Right ventricle myocardium inferior (tissue), 1 donor: ENCODE data around the gene SUGCT. TPM values are rescaled to one million over a fixed set of nuclear protein-coding genes. Genes with fewer than 3 reads are reported as not detected.
A peak's percentile ranks its signal among the peaks of the same experiment; 100 is the strongest.

Experiments
- ATAC-seq: fragments of 200-7000 bp; cut with Tn5 transposase; one replicate; pipeline ENCODE4 v1.9.1; 2020; ENCODE audit warnings: mild to moderate bottlenecking, moderate library complexity
- DNase-seq: peaks from one replicate; pipeline ENCODE4 v3.0.0; 2021; ENCODE audit errors: missing footprints
- intact Hi-C: fragments of 100-400 bp; cut with DNase I; formaldehyde crosslinking; loops from one replicate; pipeline ENCODE4 v1.11.0; 2022
- total RNA-seq: library from RNA; stranded (reverse); fragmentation: NEBNext Ultra II Directional; extraction: Animal tissue kit (Norgen Biotek cat#: 25700); gene quantifications from one replicate; pipeline ENCODE4 v1.2.1, GENCODE V29; 2021
- donor health status: DM: no; HTN: yes; CAD: no; lungs with severe emphysema.

SUGCT gene
- total RNA-seq, 1 donor from 2014 or later: 4.4 TPM

DNA sequence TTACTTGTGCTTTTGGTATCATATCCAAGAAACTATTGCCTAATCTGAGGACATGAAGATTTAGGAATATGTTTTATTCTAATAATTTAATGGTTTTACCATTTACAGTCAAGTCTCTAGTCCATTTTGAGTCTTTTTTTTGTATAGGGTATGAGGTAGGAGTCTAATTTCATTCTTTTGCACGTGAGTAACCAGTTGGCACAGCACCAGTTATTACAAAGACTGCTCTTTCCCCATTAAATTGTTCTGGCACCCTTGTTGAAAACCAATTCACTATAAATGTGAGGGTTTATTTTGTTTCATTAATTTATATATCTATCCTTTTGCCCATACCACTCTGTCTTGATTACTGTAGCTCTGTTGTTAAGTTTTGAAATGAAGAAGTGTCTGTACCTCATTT is 381.6 kb downstream of the SUGCT start:
- ATAC-seq: no peak
- intact Hi-C loops: no loop called here
- no peak for DNase-seq

DNA sequence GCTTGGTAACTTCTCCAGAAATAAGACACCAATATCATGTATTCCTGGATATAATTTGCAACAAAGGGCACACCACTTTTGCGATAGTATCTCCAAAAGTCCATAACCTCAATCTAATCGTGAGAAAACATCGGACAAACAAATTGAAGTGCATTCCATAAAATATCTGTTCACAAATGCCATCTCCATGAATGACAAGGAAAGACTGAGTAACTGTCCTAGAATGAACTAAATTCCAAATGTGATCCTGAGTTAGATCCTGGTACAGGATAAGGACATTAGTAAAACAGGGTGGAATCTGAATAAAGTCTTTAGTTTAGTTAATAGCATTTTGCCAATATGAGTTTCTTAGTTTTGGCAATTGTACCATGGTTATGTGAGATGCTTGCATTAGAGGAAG is 384.2 kb downstream of the SUGCT start:
- intact Hi-C loops: no loop called here
- DNase-seq (no peak), ATAC-seq (no peak)

DNA sequence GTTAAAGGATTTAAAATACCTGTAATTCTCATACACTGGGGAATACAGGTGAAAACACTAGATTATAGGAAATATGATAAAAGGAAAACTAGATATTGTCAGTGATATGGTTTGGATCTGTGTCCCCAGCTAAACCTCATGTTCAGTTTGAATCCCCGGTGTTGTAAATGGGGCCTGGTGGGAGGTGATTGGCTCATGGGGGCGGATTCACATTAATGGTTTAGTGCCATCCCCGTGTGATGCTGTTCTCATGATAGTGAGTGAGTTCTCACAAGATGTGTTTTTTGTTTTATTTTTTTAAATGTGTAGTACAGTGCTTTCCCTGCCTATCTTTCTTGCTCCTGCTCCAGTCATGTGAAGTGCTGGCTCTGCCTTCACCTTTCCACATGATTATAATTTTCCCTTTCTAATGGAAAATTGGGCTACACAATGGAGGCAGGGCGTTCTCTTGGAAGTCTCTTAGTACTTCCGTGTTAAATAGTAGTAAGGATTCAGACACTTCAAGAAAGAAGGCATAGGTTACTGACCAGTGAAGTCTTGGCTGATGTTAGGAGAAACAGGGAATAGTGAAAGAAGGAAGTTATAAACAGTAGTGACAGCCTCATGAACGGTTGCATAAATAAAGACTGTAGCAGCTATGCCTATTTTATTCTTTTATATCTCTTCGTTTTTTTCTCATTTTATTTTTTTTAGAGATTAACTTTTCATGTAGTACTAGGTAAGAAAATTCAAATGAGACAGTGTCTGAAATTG is 386.4 kb downstream of the SUGCT start:
- no peak for ATAC-seq
- intact Hi-C loops: no loop called here

DNA sequence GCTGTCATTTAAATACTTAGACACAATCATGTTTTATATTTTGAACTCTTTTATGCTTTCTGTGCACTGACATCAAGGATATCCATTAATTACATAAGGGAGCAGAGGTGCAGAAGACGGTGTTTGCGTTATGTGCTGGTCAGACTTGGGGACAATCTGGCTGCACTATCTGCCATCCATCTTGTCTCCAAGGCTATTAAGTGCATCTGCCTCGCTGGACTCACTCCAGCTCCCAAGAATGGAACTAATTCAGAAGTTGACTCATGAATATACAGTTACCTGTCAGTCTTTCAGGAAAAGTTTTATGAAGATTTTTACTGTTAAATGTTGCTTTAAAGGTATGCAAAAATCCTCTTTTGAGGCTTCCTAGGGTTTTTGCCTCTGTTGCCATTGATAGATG is 391.0 kb downstream of the SUGCT start:
- DNase-seq (no peak), ATAC-seq (no peak)
- intact Hi-C loops: no loop called here

More for the DNA sequence above, 386.4 kb downstream of the SUGCT start:
- no peak for DNase-seq

DNA sequence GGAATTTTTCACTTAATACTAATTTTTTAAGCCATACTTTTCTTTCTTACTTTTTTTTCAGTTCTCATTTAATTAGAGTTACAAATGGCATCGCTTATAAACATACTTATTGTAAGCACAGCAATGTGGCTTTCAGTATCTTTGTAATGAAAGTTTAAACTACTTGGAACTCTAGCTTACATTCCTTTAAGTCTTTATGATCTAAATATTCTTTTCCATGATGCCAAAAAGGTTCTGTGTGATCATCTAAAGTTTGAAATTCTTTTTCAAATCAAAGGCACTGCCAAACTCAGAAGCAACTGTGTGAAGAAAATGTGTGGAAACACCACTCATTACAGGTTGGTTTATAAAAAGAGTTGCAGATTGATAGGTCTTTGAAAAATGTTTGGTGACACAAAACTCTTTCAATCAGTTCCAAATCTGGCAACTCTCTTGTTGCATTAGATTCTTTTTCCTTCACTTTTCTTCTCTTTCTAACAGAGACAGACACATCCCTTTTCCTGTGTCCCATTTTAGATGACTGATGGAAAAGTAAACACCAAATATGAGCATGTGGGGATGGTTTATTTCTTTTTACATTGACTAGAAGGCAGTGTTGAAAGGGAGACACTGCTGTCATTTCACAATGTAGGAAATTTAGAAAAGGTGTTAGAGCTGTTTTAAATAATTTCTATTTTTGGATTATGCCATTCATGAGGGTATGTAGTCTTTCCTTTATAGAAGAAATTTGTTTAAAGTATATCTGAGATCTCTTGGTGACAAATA is 392.3 kb downstream of the SUGCT start:
- intact Hi-C loops: no loop called here
- no peak for ATAC-seq
- no peak for DNase-seq

DNA sequence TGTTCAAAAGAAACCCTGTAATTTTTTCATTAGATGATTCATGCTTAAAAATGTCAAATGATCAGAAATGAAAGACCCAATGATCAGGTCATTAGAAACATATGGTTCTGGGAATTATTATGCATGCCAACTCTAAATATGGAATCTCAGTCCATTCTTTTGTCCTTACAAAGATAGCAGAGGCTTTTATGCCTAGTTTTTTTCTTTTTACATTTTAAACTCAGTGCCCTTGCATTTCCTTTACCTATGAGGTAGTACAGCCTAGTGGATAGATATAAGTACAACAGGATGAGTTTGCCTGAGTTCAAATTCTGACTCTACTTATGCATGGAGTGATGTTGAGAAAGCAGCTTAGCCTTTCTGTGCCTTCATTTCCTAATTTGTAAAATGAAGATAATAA is 392.9 kb downstream of the SUGCT start:
- no peak for ATAC-seq
- intact Hi-C loops: no loop called here

DNA sequence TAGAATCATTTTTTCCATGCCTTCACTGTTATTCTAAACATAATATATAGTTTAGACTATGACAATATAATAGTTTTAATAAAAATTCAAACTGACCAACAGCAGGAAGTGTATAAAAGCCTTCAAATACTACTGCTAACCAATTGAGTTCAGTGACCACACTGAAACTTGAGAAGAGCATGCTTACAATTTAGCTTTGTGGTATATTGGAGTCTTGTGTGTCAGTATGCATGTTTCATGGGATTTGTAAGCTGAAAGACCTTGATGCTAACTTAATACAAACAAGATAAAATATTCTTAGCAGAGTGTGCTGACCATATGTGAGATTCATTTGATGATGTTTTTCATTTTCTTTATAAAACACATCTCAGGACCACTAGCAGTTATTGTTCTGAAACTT is 395.5 kb downstream of the SUGCT start:
- ATAC-seq: no peak
- intact Hi-C loops: no loop called here
- no peak for DNase-seq

More for the DNA sequence above, 392.9 kb downstream of the SUGCT start:
- DNase-seq: no peak

DNA sequence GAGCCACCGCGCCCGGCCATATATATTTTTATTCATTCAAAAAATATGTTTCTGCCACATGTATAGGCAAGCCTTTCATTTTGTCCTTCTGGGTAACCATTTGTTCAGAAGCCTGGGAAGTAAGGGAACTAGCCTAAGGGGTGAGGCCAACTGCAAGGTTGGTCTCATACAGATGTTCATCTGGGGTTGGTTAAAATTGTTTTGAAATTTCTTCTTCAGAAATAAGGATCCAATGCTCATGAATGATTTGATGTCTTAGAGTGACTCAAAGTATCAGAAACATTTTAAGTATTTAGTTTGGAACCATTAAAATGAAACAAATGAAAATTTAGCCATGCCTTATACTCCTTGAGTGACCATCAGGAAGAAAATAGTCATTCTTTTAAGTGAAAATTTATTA is 397.2 kb downstream of the SUGCT start:
- no peak for DNase-seq
- intact Hi-C loops: no loop called here
- no peak for ATAC-seq

DNA sequence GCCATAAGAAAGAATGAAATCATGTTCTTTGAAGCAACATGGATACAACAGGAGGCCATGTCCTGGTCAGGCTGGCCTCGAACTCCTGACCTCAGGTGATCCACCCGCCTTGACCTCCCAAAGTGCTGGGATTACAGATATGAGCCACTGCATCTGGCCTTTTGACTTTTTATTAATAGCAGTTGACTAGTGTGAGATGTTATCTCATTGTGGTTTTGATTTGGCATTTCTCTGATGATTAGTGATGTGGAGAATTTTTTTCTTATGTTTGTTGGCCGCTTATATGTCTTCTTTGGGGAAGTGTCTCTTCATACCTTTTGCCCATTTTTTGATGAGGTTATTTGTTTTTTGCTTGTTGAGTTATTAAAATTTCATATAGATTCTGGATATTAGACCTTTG is 400.9 kb downstream of the SUGCT start:
- intact Hi-C loops: no loop called here
- DNase-seq (no peak), ATAC-seq (no peak)

DNA sequence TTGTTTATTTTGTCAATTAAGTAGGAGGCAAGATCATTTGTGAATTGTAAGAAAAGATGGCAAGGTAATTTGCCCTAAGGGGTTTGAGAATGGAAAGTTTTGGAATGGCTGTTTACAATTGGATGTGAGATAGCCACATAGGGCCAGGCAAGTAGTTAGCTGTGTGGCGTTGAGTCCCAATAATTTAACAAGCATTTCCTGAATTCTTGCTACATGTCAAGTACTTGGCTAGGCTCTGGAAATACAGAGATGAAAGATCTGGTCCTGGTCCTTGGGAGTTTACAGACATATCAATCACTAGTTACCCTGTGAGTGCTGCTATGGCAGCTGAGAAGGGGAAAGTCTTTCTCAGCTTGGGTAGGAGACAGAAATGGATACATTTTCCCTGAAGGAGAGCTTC is 401.6 kb downstream of the SUGCT start:
- intact Hi-C loops: no loop called here
- DNase-seq (no peak), ATAC-seq (no peak)

DNA sequence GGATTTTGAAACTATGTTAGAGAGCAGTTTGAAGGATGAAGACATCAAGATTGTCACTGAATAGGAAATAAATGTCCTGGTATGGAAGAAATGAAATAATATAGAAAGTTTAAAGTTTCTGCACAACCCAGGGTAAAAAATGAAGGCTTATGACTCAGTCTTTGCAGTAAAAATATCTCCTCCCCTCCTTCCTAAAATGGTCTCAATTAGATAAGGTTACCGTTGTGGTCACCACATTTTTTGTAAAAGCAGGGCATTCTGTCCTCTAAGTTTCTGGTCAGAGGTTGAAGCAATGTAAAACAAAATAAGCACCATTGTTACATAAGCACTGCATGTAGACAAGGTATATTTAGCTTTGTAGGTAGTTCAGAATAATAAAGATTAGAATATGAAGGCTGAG is 403.5 kb downstream of the SUGCT start:
- ATAC-seq (no peak), DNase-seq (no peak)
- intact Hi-C loops: no loop called here

DNA sequence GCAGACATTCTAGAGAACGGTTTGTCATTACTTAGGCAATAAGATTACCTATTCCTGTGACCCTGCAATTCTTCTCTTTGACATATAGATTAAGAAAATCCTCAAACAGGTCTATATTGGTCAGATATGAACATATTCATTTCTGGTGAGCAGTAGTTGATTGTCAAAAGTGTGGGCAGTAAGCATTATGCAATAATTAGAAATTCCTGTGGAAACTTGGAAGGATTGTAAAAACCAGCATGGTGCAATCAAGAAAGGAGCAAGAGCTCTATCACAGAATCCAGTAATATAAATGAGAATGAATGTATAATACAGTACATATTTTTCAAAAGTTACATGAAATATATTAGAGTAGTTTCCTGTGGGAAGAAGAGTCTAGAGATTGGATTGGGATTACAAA is 406.5 kb downstream of the SUGCT start:
- no peak for DNase-seq

DNA sequence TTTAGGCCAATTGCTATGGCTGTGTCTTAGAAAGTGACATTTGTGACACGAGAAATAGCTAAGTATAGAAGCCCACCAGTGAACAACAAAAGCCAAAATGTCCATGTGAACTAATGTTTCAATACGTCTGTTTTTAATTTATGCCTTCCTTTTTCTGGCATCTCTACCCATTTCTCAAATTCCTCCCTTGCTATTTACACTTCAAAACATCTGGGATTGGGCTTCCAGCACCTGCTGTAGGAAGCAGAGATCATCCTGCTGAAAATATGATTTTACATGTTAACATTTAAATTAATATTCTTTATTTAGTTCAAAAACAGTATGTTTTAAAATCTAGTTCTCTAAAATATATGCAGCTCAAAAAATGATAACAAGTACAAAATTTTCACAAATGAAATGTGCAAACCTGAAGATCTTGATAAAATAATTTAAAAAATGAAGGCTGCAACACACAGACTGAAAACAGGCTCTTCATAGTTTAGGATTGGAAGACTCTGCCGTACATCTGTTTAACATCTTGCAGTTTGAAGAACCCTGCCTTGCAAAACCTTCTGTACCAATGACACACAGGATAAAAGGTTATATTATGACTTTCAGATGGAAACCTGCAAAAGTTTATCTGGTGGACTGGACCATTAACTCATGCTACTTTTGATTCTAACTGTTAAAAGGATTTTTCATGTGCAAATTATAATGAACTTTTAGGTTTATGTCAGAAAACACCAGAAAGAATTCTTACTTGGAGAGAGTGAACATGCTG is 408.4 kb downstream of the SUGCT start:
- DNase-seq: no peak
- no peak for ATAC-seq
- intact Hi-C loops: no loop called here

More for the DNA sequence above, 406.5 kb downstream of the SUGCT start:
- intact Hi-C loops: no loop called here
- ATAC-seq: no peak

DNA sequence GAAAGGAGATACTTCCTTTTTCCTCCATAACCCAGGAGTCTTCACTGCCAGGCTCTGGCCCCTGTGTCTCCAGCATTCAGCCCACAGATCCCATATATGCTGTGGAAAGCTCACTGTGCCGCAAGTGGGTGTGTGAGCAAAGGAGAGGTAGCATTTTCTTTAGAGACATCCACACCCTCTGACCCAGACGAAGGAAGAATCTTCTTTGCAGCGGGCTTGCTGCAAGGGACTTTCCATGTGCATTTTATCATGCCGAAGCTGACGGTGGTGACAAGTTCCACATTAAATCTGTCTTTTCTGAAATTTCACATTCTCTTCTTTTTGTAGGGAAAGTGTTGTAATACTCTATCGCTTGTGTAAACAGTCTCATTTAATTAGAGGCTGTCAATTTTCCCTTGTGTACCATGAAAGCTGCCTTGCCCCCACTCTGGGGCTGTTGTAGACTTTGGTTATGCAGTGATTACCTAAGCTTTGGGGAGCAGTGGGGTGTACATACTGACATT is 409.5 kb downstream of the SUGCT start:
- intact Hi-C loops: no loop called here
- ATAC-seq (peak; percentile 86), DNase-seq (peak; percentile 51)

DNA sequence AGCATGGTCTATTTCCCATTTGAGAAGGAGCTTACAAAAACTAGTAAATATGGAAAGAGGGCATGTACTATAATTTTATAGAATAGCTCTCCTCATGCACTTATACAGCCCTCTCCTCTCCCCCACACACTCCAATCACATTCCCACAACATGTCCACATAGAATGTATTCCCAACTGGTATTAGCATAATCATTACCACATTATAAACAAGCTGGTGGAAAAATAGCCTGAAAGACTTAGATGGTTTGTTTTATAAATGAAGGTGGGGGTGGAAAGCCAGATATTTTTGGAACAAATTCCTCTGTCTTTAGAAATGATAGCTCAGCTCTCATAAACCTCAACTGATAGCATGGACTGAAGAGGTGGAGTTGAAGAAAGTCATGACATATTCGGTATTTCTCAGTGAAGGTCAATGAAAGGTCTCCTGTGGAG is 410.1 kb downstream of the SUGCT start:
- no peak for ATAC-seq
- no peak for DNase-seq
- intact Hi-C loops: no loop called here

DNA sequence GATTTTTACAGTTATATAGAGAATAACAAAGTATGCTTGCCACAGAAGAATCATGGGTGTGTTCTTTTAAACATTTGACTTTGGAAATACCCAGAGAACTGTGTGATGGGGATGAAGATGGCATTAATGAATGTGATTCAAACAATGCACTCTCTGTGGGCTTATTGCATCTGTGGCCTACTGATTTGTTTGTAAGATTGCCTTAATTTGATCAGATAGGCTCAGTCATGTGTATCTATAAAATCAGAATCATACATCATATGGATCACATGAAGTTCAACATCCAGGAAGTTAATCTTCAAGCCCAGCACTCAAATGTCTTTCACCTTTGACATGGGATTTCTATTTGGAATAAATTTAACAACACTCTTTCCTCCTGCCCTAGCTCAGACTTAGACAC is 410.9 kb downstream of the SUGCT start:
- intact Hi-C loops: no loop called here
- no peak for DNase-seq
- ATAC-seq: no peak

DNA sequence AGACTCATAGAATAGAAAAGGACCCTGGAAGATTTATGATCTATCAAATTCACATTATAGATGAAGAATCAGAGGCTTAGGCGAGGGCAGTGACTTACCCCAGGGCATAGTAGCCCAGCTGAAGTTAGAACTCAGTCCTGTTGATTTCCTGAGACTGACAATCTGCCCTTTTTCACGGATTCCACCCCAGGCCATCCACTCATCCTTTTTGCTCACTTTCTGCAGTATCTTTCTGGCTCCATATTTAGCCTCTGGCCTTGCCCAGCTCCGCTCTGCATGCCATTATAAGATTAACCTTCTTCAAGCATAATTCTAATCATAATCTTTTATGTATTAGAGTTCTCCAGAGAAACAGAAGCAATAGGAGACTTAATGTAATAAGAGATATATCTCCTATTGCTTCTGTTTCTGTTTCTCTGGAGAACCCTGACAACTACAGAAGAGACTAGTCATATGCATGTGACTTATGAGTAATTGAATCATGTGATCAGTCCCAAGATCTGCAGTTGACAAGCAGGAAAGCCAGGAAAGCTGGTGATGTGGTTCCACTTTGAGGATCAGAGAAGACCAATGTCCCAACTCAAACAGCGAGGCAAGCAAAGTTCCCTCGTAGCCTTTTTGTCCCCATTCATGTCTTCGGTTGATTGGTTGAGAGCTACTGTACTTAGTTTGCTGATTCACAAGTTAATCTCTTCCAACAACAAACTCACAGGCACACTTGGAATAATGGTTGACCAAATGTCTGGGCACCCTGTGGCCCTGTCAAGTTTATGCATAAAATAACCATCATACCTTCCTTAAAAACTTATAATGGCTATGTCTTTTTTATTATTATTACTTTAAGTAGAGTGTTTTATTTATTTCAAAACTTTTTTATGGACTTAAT is 412.1 kb downstream of the SUGCT start:
- DNase-seq: no peak
- no peak for ATAC-seq
- intact Hi-C loops: no loop called here

DNA sequence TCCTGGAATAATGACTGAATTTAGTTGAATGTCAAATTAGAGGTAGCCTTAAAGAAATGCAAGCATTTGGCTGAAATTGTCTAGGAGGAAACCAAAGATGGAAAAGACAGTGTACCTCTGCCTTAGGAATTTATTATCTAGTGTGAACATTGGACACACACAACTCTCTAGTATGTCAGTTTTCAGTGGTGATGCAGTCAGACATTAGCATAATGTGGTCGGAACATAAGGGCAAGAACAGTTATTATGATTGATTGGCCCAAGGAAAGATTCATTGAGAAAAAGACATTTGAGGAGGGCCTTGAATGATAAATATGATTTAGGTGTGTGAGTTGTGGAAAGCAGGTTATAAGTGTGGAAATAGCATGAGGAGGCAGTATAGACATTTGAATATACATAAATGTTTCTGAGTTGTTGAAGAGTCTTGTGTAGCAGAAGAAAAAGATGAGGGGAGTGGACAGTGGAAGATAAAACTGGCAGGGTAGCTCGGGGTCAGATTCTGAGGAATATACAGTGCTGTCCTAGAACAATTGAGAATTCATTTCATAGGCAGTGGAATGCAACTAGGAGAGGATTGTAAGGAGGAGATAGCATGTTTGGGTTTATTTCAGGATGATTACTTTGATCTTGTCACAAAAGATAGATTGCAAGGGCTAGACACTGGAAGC is 414.7 kb downstream of the SUGCT start:
- no peak for ATAC-seq
- intact Hi-C loops: no loop called here
- no peak for DNase-seq
